Smooth muscle cell (in vitro differentiated cells): Measurements from ENCODE around the gene OR5T1. TPM values are rescaled to one million over a fixed set of nuclear protein-coding genes. Genes with fewer than 3 reads are reported as not detected.

Experiments used
- DNase-seq: peaks from one replicate; lab custom pipeline; 2025; ENCODE audit not compliant: unreplicated experiment; lab: John Stamatoyannopoulos, UW
- H2AFZ ChIP-seq: fragments of 200-600 bp; sonication (generic); 2 replicates; pipeline ENCODE4 v1.6.0; 2016; ENCODE audit warnings: antibody characterized with exemption, low read depth, mild to moderate bottlenecking
- H3F3A ChIP-seq: fragments of 200-600 bp; sonication (generic); 2 replicates; pipeline ENCODE4 v1.6.0; 2017; ENCODE audit warnings: antibody characterized with exemption, low read depth
- H3K27ac ChIP-seq: fragments of 200-600 bp; sonication (generic); 2 replicates; pipeline ENCODE4 v1.5.1; 2016; ENCODE audit warnings: low read depth, mild to moderate bottlenecking
- H3K27me3 ChIP-seq: fragments of 200-600 bp; sonication (generic); 2 replicates; pipeline ENCODE4 v1.6.1; 2016; ENCODE audit warnings: low read depth, mild to moderate bottlenecking
- H3K36me3 ChIP-seq: fragments of 200-600 bp; sonication (generic); 2 replicates; pipeline ENCODE4 v1.5.1; 2016; ENCODE audit warnings: low read depth
- H3K4me1 ChIP-seq: fragments of 200-600 bp; sonication (generic); 2 replicates; pipeline ENCODE4 v1.5.1; 2016; ENCODE audit warnings: low read depth
- H3K4me2 ChIP-seq: fragments of 200-600 bp; sonication (generic); 2 replicates; pipeline ENCODE4 v1.6.0; 2016; ENCODE audit warnings: mild to moderate bottlenecking
- H3K4me3 ChIP-seq: fragments of 200-600 bp; sonication (generic); 2 replicates; pipeline ENCODE4 v1.5.1; 2016; ENCODE audit warnings: mild to moderate bottlenecking
- H3K79me2 ChIP-seq: fragments of 200-600 bp; sonication (generic); 2 replicates; pipeline ENCODE4 v1.6.0; 2016; ENCODE audit warnings: low read depth, mild to moderate bottlenecking
- H3K9ac ChIP-seq: fragments of 200-600 bp; sonication (generic); 2 replicates; pipeline ENCODE4 v1.6.0; 2016; ENCODE audit warnings: low read depth
- H3K9me3 ChIP-seq: fragments of 200-600 bp; sonication (generic); replicated peaks from 2 replicates; pipeline ENCODE4 v1.5.1; 2016; ENCODE audit warnings: low read depth
- H4K20me1 ChIP-seq: fragments of 200-600 bp; sonication (generic); 2 replicates; pipeline ENCODE4 v1.6.0; 2016; ENCODE audit warnings: low read depth
- CTCF ChIP-seq: fragments of 200-600 bp; sonication (generic); IDR thresholded peaks from 2 replicates; pipeline ENCODE4 v1.5.1; 2017; ENCODE audit warnings: borderline replicate concordance, mild to moderate bottlenecking, antibody characterized with exemption; ENCODE audit not compliant: insufficient read depth, poor library complexity, severe bottlenecking
- WGBS: methylation state at CpG from one replicate; pipeline ENCODE4 v1.1.7; 2016; ENCODE audit warnings: low lambda C conversion rate; 5-methylcytosine and 5-hydroxymethylcytosine counted together
- polyA plus RNA-seq: library from polyadenylated mRNA; unstranded; fragments of >200 nt; fragmentation: Nextera tagmentation; extraction: Ambion mirVana; gene quantifications from 2 replicates; pipeline ENCODE4 v1.2.1, GENCODE V29; 2016
- total RNA-seq: library from RNA; depleted of rRNA; stranded (reverse); fragments of >200 nt; gene quantifications from 2 replicates; pipeline ENCODE4 v1.2.3, GENCODE V29; 2014

The OR5T1 gene
- total and polyA plus RNA-seq, 2 experiments from 2014 or later = not detected

- no peak within 1 kb of the TSS for H2AFZ ChIP-seq
- WGBS = 77% methylated on average over 2 of the region's 2 CpGs
- H3K9me3 ChIP-seq = no peaks in the 10 kb centered on the region
- no peak within 1 kb of the TSS for H3K27ac ChIP-seq
- H3F3A ChIP-seq = no peaks in the 10 kb centered on the region
- no peak for TF ChIP-seq CTCF
- DNase-seq = no peak
- no peaks in the 10 kb centered on the region for H3K27me3 ChIP-seq
- no peaks in the 10 kb centered on the region for H3K79me2 ChIP-seq
- H3K4me1 ChIP-seq = no peaks in the 10 kb centered on the region
- no peak within 1 kb of the TSS for H3K4me3 ChIP-seq
- H3K4me2 ChIP-seq = no peak within 1 kb of the TSS
- H4K20me1 ChIP-seq = no peaks in the 10 kb centered on the region
- no peak within 1 kb of the TSS for H3K9ac ChIP-seq
- no peaks in the 10 kb centered on the region for H3K36me3 ChIP-seq
These were observed 18.2 kb downstream of the OR5T1 start, which contains the start of gene OR8H1 for GRCh38 chr11:56292154-56292553. Gene OR8H1 (minus strand): TSS chr11:56292254. CDS start chr11:56291062, 1,192 bp downstream.

DNA sequence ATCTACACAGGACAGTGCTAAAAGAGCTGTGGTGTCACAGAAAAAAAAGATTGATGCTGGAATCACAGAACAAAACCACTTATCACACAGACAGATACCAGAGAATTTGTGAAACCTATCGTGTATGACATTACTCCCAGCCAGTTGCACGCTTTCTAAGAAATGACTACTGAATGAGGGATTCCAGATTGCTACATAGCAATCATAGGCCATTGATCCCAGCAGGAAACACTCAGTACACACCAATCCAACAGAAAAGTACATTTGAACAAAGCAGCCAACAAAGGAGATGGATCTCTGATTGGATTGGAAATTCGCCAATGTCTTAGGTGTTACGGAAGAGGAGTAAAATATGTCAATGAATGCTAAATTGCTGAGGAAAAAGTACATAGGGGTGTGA, 22.9 kb downstream of the OR5T1 start:
- Histone ChIP-seq H3K79me2 (no peaks in the 10 kb centered on the region), H3F3A (no peaks in the 10 kb centered on the region), H3K4me3 (no peak overlapping the region), H3K4me2 (no peak overlapping the region), H3K9me3 (no peaks in the 10 kb centered on the region), H4K20me1 (no peaks in the 10 kb centered on the region), H3K4me1 (no peaks in the 10 kb centered on the region), H3K9ac (no peak overlapping the region), H3K36me3 (no peaks in the 10 kb centered on the region), H2AFZ (no peak overlapping the region), H3K27ac (no peak overlapping the region), H3K27me3 (no peaks in the 10 kb centered on the region)
- no peak for TF ChIP-seq CTCF
- 85% methylated on average over 4 of the region's 4 CpGs for WGBS
- no peak for DNase-seq

GRCh38 chr11:56307836-56308235, 33.9 kb downstream of the OR5T1 start:
- Histone ChIP-seq H4K20me1 (no peaks in the 10 kb centered on the region), H3K79me2 (no peaks in the 10 kb centered on the region), H3K4me1 (no peaks in the 10 kb centered on the region), H3K4me2 (no peak overlapping the region), H3K9ac (no peak overlapping the region), H3K4me3 (no peak overlapping the region), H3K36me3 (no peaks in the 10 kb centered on the region), H2AFZ (no peak overlapping the region), H3K27ac (no peak overlapping the region), H3K9me3 (no peaks in the 10 kb centered on the region), H3K27me3 (no peaks in the 10 kb centered on the region), H3F3A (no peaks in the 10 kb centered on the region)
- 88% methylated on average over 3 of the region's 3 CpGs for WGBS
- no peak for TF ChIP-seq CTCF
- DNase-seq = no peak

- Histone ChIP-seq H3K27me3 (no peaks in the 10 kb centered on the region), H3F3A (no peaks in the 10 kb centered on the region), H3K4me2 (no peak within 1 kb of the TSS), H3K4me1 (no peaks in the 10 kb centered on the region), H3K9ac (no peak within 1 kb of the TSS), H3K27ac (no peak within 1 kb of the TSS), H3K79me2 (no peaks in the 10 kb centered on the region), H3K9me3 (no peaks in the 10 kb centered on the region), H3K4me3 (no peak within 1 kb of the TSS), H2AFZ (no peak within 1 kb of the TSS), H4K20me1 (no peaks in the 10 kb centered on the region), H3K36me3 (no peaks in the 10 kb centered on the region)
- DNase-seq = no peak
- TF ChIP-seq CTCF = no peak
These were observed 40.9 kb downstream of the OR5T1 start, which contains the start of gene OR8K3 for GRCh38 chr11:56314844-56315243. Gene OR8K3 (plus strand): TSS chr11:56315144. CDS start chr11:56318307, 3,163 bp downstream.
